H9 (cell line): ENCODE data around the gene MED7. TPM values are rescaled to one million over a fixed set of nuclear protein-coding genes. Genes with fewer than 3 reads are reported as not detected.

Experiments used
- DNase-seq: peaks from one replicate; pipeline ENCODE4 v3.0.0-alpha.2; 2017
- H2AFZ ChIP-seq: one replicate; pipeline ENCODE4 v1.6.1; 2013; ENCODE audit warnings: mild to moderate bottlenecking, low read length, control low read depth, moderate library complexity
- H2AK5ac ChIP-seq: 2 replicates; pipeline ENCODE4 v1.6.1; 2013; ENCODE audit warnings: low read length, control low read depth, mixed read lengths; ENCODE audit not compliant: insufficient read length
- H2BK120ac ChIP-seq: one replicate; pipeline ENCODE4 v1.6.1; 2013; ENCODE audit warnings: low read depth, mild to moderate bottlenecking, low read length, control low read depth, inconsistent platforms; ENCODE audit not compliant: poor library complexity, severe bottlenecking
- H2BK12ac ChIP-seq: 2 replicates; pipeline ENCODE4 v1.6.1; 2013; ENCODE audit warnings: low read length, control low read depth, mixed read lengths, low read depth; ENCODE audit not compliant: insufficient read length
- H2BK15ac ChIP-seq: 2 replicates; pipeline ENCODE4 v1.6.1; 2013; ENCODE audit warnings: low read depth, low read length, control low read depth
- H2BK20ac ChIP-seq: one replicate; pipeline ENCODE4 v1.6.1; 2013; ENCODE audit warnings: low read depth, mild to moderate bottlenecking, low read length, control low read depth, inconsistent platforms; ENCODE audit not compliant: poor library complexity, severe bottlenecking
- H2BK5ac ChIP-seq: 2 replicates; pipeline ENCODE4 v1.6.1; 2013; ENCODE audit warnings: low read length, control low read depth, mixed read lengths; ENCODE audit not compliant: insufficient read length
- H3K14ac ChIP-seq: 2 replicates; pipeline ENCODE4 v1.6.1; 2013; ENCODE audit warnings: low read length, control low read depth; ENCODE audit not compliant: insufficient read depth
- H3K18ac ChIP-seq: 2 replicates; pipeline ENCODE4 v1.6.1; 2013; ENCODE audit warnings: low read depth, mild to moderate bottlenecking, mixed read lengths, low read length, control low read depth; ENCODE audit not compliant: insufficient read length
- H3K23ac ChIP-seq: 2 replicates; pipeline ENCODE4 v1.6.1; 2013; ENCODE audit warnings: low read length, control low read depth, mixed read lengths, low read depth; ENCODE audit not compliant: insufficient read length
- H3K23me2 ChIP-seq: 2 replicates; pipeline ENCODE4 v1.6.1; 2013; ENCODE audit warnings: low read depth, mild to moderate bottlenecking, mixed read lengths, low read length, control low read depth; ENCODE audit not compliant: insufficient read length, poor library complexity, severe bottlenecking
- H3K27ac ChIP-seq: 2 replicates; pipeline ENCODE4 v1.5.1; 2013; ENCODE audit warnings: low read length, control low read depth, mixed read lengths, low read depth; ENCODE audit not compliant: insufficient read length
- H3K27me3 ChIP-seq: 2 replicates; pipeline ENCODE4 v1.6.1; 2013; ENCODE audit warnings: low read length, control low read depth, inconsistent platforms; ENCODE audit not compliant: insufficient read depth
- H3K4ac ChIP-seq: 2 replicates; pipeline ENCODE4 v1.6.1; 2013; ENCODE audit warnings: low read depth, mild to moderate bottlenecking, control low read depth, inconsistent platforms, low read length, moderate library complexity
- H3K4me1 ChIP-seq: 2 replicates; pipeline ENCODE4 v1.6.1; 2013; ENCODE audit warnings: low read length, control low read depth, inconsistent platforms; ENCODE audit not compliant: insufficient read depth
- H3K4me2 ChIP-seq: 2 replicates; pipeline ENCODE4 v1.6.1; 2013; ENCODE audit warnings: low read length, control low read depth, mixed read lengths; ENCODE audit not compliant: insufficient read length, insufficient read depth
- H3K56ac ChIP-seq: 2 replicates; pipeline ENCODE4 v1.6.1; 2013; ENCODE audit warnings: low read depth, mild to moderate bottlenecking, mixed read lengths, low read length, control low read depth; ENCODE audit not compliant: insufficient read length
- H3K79me1 ChIP-seq: 2 replicates; pipeline ENCODE4 v1.6.1; 2013; ENCODE audit warnings: low read depth, mild to moderate bottlenecking, moderate library complexity, low read length, control low read depth, inconsistent platforms; ENCODE audit not compliant: insufficient read depth, poor library complexity, severe bottlenecking
- H3K79me2 ChIP-seq: 2 replicates; pipeline ENCODE4 v1.6.1; 2013; ENCODE audit warnings: low read length, control low read depth, inconsistent platforms; ENCODE audit not compliant: insufficient read depth
- H3K9ac ChIP-seq: 2 replicates; pipeline ENCODE4 v1.6.1; 2013; ENCODE audit warnings: low read length, control low read depth, mixed read lengths; ENCODE audit not compliant: insufficient read length; ENCODE audit errors: extremely low read depth
- H3K9me3 ChIP-seq: one replicate; pipeline ENCODE4 v1.6.1; 2013; ENCODE audit warnings: low read depth, low read length, inconsistent platforms; ENCODE audit not compliant: control insufficient read depth
- H3T11ph ChIP-seq: one replicate; pipeline ENCODE4 v1.6.1; 2013; ENCODE audit warnings: mild to moderate bottlenecking, low read length, control low read depth, inconsistent platforms
- H4K20me1 ChIP-seq: one replicate; pipeline ENCODE4 v1.6.1; 2013; ENCODE audit not compliant: control insufficient read depth, insufficient read length, insufficient read depth
- H4K5ac ChIP-seq: 2 replicates; pipeline ENCODE4 v1.6.1; 2013; ENCODE audit warnings: low read depth, mild to moderate bottlenecking, mixed read lengths, low read length, control low read depth; ENCODE audit not compliant: insufficient read length
- H4K8ac ChIP-seq: replicated peaks from 2 replicates; pipeline ENCODE4 v1.6.1; 2013; ENCODE audit warnings: low read length, control low read depth, mixed read lengths, low read depth; ENCODE audit not compliant: insufficient read length
- H4K91ac ChIP-seq: 2 replicates; pipeline ENCODE4 v1.6.1; 2013; ENCODE audit warnings: low read depth, mild to moderate bottlenecking, moderate library complexity, mixed read lengths, low read length, control low read depth; ENCODE audit not compliant: insufficient read length
- H3K27ac Mint-ChIP-seq, 3 experiments: 2 replicates in 2 of 3; 3 replicates in 1 of 3; pipeline ENCODE4 v1.8.0; 2020 to 2021; ENCODE audit warnings: mixed read lengths in 3 of 3, mild to moderate bottlenecking in 1 of 3, moderate library complexity in 1 of 3
- H3K27me3 Mint-ChIP-seq: 2 replicates; pipeline ENCODE4 v1.8.0; 2021; ENCODE audit warnings: low read depth, mild to moderate bottlenecking, moderate library complexity, mixed read lengths
- H3K36me3 Mint-ChIP-seq, 3 experiments: 2 replicates in 2 of 3; 3 replicates in 1 of 3; pipeline ENCODE4 v1.8.0; 2020 to 2021; ENCODE audit warnings: low read depth in 3 of 3, mixed read lengths in 3 of 3; ENCODE audit not compliant: insufficient read depth in 1 of 3
- H3K4me1 Mint-ChIP-seq, 2 experiments: 2 replicates each; pipeline ENCODE4 v1.8.0; 2020; ENCODE audit warnings: mixed read lengths in 2 of 2
- H3K4me3 Mint-ChIP-seq, 2 experiments: 2 replicates in 1 of 2; 3 replicates in 1 of 2; pipeline ENCODE4 v1.8.0; 2020 to 2021; ENCODE audit warnings: mild to moderate bottlenecking in 2 of 2, mixed read lengths in 2 of 2, moderate library complexity in 1 of 2
- H3K9me3 Mint-ChIP-seq, 2 experiments: 2 replicates in 1 of 2; 3 replicates in 1 of 2; pipeline ENCODE4 v1.8.0; 2020; ENCODE audit warnings: mild to moderate bottlenecking in 2 of 2, mixed read lengths in 2 of 2, moderate library complexity in 1 of 2
- WGBS: extraction: QIAGEN DNeasy Blood & Tissue Kit; methylation state at CpG from one replicate; pipeline ENCODE4 v1.1.7; 2013; ENCODE audit warnings: missing lambda C conversion rate, low lambda C conversion rate, mixed read lengths; ENCODE audit not compliant: insufficient read length; ENCODE audit errors: extremely low coverage; 5-methylcytosine and 5-hydroxymethylcytosine counted together
- total RNA-seq: library from RNA; stranded (reverse); gene quantifications from 2 replicates; pipeline ENCODE4 v1.2.1, GENCODE V29; 2021
- TF ChIP-seq, protein P1 (sequence below): fragments of 200-600 bp; sonication (generic); conservative IDR thresholded peaks from 3 replicates; pipeline ENCODE4 v1.8.0; 2021; ENCODE audit warnings: antibody characterized with exemption, mild to moderate bottlenecking

MED7 gene
- total RNA-seq, 1 experiment from 2014 or later, result 10.7 TPM

DNA sequence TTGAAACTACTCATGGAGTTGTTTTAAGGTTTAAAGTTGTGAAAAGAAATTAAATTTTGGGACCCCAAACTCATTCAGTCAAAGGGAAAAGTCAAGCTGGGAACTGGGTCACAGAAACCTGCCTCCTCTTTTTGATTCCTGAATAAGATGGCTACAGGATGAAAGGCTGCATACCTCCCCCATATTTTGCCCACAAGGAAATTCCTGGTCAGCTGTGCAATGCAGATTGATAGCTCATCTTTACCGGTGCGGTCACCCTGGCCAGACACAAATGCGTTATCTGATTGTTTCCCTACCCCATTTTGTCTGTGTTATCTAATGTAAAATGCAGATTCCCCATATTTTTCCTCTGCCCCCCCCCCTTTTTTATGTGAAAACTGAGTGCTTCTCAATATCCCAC, 35.2 kb downstream of the MED7 start:
- Histone ChIP-seq H2BK12ac (no peak overlapping the region), H3K4ac (no peak overlapping the region), H3K14ac (no peak overlapping the region), H3K79me1 (no peaks in the 10 kb centered on the region), H3K9ac (no peak overlapping the region), H3K79me2 (no peaks in the 10 kb centered on the region), H2AK5ac (no peak overlapping the region), H3K23ac (no peak overlapping the region), H3K27ac (no peak overlapping the region), H3K4me2 (no peak overlapping the region), H3K27me3 (no peaks in the 10 kb centered on the region), H2BK120ac (no peak overlapping the region), H3K18ac (no peak overlapping the region), H4K20me1 (no peaks in the 10 kb centered on the region), H2BK20ac (no peak overlapping the region), H4K5ac (no peak overlapping the region), H3K23me2 (no peaks in the 10 kb centered on the region), H3T11ph (no peak overlapping the region), H3K4me1 (no peaks in the 10 kb centered on the region), H4K91ac (no peak overlapping the region), H3K56ac (no peak overlapping the region), H4K8ac (no peak overlapping the region), H2BK15ac (no peak overlapping the region), H2BK5ac (no peak overlapping the region), H3K9me3 (no peaks in the 10 kb centered on the region), H2AFZ (no peak overlapping the region)
- Mint-ChIP-seq H3K4me3 (no peak overlapping the region), H3K27me3 (no peaks in the 10 kb centered on the region), H3K4me1 (peaks cover 0 to 2% of the 10 kb centered on the region in 2 experiments; a peak in 1 of 4 replicates), H3K27ac (no peak overlapping the region), H3K9me3 (no peaks in the 10 kb centered on the region), H3K36me3 (no peaks in the 10 kb centered on the region)
- WGBS, result no CpG with 5 or more reads among the region's 3 CpGs
- TF ChIP-seq, protein P1, sequence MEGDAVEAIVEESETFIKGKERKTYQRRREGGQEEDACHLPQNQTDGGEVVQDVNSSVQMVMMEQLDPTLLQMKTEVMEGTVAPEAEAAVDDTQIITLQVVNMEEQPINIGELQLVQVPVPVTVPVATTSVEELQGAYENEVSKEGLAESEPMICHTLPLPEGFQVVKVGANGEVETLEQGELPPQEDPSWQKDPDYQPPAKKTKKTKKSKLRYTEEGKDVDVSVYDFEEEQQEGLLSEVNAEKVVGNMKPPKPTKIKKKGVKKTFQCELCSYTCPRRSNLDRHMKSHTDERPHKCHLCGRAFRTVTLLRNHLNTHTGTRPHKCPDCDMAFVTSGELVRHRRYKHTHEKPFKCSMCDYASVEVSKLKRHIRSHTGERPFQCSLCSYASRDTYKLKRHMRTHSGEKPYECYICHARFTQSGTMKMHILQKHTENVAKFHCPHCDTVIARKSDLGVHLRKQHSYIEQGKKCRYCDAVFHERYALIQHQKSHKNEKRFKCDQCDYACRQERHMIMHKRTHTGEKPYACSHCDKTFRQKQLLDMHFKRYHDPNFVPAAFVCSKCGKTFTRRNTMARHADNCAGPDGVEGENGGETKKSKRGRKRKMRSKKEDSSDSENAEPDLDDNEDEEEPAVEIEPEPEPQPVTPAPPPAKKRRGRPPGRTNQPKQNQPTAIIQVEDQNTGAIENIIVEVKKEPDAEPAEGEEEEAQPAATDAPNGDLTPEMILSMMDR, result no peak
- DNase-seq, result no peak
